GM12891 (cell line): ENCODE data around the gene ZNF205.

ENCODE experiments used
- POLR2A ChIP-seq: IDR thresholded peaks from 2 replicates; pipeline ENCODE4 v1.6.1; 2011; ENCODE audit warnings: low read depth, low read length, control low read depth
- SPI1 ChIP-seq: IDR thresholded peaks from 2 replicates; pipeline ENCODE4 v1.6.1; 2011; ENCODE audit warnings: low read depth, low read length, control low read depth

GRCh38 chr16:3138823-3139426, 26.5 kb downstream of the ZNF205 start:
- TF ChIP-seq SPI1 (no peak), POLR2A (no peak)
